Measurements from ENCODE around the gene CDC23. TPM values are rescaled to one million over a fixed set of nuclear protein-coding genes. Genes with fewer than 3 reads are reported as not detected.
A peak's percentile ranks its signal among the peaks of the same experiment; 100 is the strongest.
"Not testable (repeated sequence)": the region's sequence is repeated elsewhere in the genome, so short reads cannot be mapped to it uniquely, and the experiment has no call there.

CDC23 gene
- polyA plus RNA-seq, 4 donors: 46.3 to 70.0 (median 62.5) TPM

GRCh38 chr5:138223532-138223931 lies 10.4 kb upstream of the CDC23 start:
- DNase-seq (ENCODE audit: low read depth in 4 of 4, low spot score in 3 of 4): no peak

- no peak for DNase-seq (ENCODE audit: low read depth in 4 of 4, low spot score in 3 of 4)
These were observed 3.7 kb upstream of the CDC23 start for GRCh38 chr5:138216799-138217198.

- DNase-seq (ENCODE audit: low read depth in 4 of 4, low spot score in 3 of 4): no peak
These were observed 329 bp downstream of the CDC23 start for GRCh38 chr5:138212828-138213160.

- DNase-seq (ENCODE audit: low read depth in 4 of 4, low spot score in 3 of 4): no peak
These were observed 2.1 kb downstream of the CDC23 start for GRCh38 chr5:138210985-138211384.

GRCh38 chr5:138193859-138194258 lies 19.3 kb downstream of the CDC23 start:
- DNase-seq (ENCODE audit: low read depth in 4 of 4, low spot score in 3 of 4): not testable (repeated sequence)

GRCh38 chr5:138192826-138193225 lies 20.3 kb downstream of the CDC23 start:
- no peak for DNase-seq (ENCODE audit: low read depth in 4 of 4, low spot score in 3 of 4)

- no peak for DNase-seq (ENCODE audit: low read depth in 4 of 4, low spot score in 3 of 4)
These were observed 24.5 kb downstream of the CDC23 start for GRCh38 chr5:138188626-138189025.

GRCh38 chr5:138186002-138186447 lies 27.1 kb downstream of the CDC23 start:
- no peak for DNase-seq (ENCODE audit: low read depth in 4 of 4, low spot score in 3 of 4)

- DNase-seq (ENCODE audit: low read depth in 4 of 4, low spot score in 3 of 4): no peak
These were observed 30.3 kb downstream of the CDC23 start for GRCh38 chr5:138182808-138183207.

- DNase-seq (ENCODE audit: low read depth in 4 of 4, low spot score in 3 of 4): no peak
These were observed 32.3 kb downstream of the CDC23 start for GRCh38 chr5:138180841-138181240.

- DNase-seq (ENCODE audit: low read depth in 4 of 4, low spot score in 3 of 4): peak in 2 of 4 donors; percentile 27 to 29
These were observed 32.8 kb downstream of the CDC23 start for GRCh38 chr5:138180183-138180782.

- no peak for DNase-seq (ENCODE audit: low read depth in 4 of 4, low spot score in 3 of 4)
These were observed 33.8 kb downstream of the CDC23 start for GRCh38 chr5:138179277-138179857.

- DNase-seq (ENCODE audit: low read depth in 4 of 4, low spot score in 3 of 4): peak; percentile 90 to 95 (median 92)
These were observed 34.4 kb downstream of the CDC23 start, which contains the start of the genes BRD8 and KIF20A for GRCh38 chr5:138178516-138179276. TSS of gene BRD8 (minus strand) at chr5:138178630. CDS start at chr5:138178614, 16 bp downstream. TSS of gene KIF20A (plus strand) at chr5:138179112. CDS start at chr5:138179681, 569 bp downstream.

- DNase-seq (ENCODE audit: low read depth in 4 of 4, low spot score in 3 of 4): peak in 1 of 4 donors; percentile 12
These were observed 35.1 kb downstream of the CDC23 start for GRCh38 chr5:138177941-138178515.

- DNase-seq (ENCODE audit: low read depth in 4 of 4, low spot score in 3 of 4): no peak
These were observed 42.8 kb downstream of the CDC23 start for GRCh38 chr5:138170299-138170698.

- no peak for DNase-seq (ENCODE audit: low read depth in 4 of 4, low spot score in 3 of 4)
These were observed 44.0 kb downstream of the CDC23 start for GRCh38 chr5:138169124-138169523.

GRCh38 chr5:138163721-138164120 lies 49.4 kb downstream of the CDC23 start:
- DNase-seq (ENCODE audit: low read depth in 4 of 4, low spot score in 3 of 4): no peak

- no peak for DNase-seq (ENCODE audit: low read depth in 4 of 4, low spot score in 3 of 4)
These were observed 52.4 kb downstream of the CDC23 start for GRCh38 chr5:138160706-138161105.

- no peak for DNase-seq (ENCODE audit: low read depth in 4 of 4, low spot score in 3 of 4)
These were observed 53.5 kb downstream of the CDC23 start for GRCh38 chr5:138159666-138160065.

- DNase-seq (ENCODE audit: low read depth in 4 of 4, low spot score in 3 of 4): no peak
These were observed 55.5 kb downstream of the CDC23 start for GRCh38 chr5:138157626-138158025.

GRCh38 chr5:138155977-138156376 lies 57.1 kb downstream of the CDC23 start:
- not testable (repeated sequence) for DNase-seq (ENCODE audit: low read depth in 4 of 4, low spot score in 3 of 4)
